SK-N-SH treated with all-trans-retinoic acid at 6 μM for 48 hours (cell line): ENCODE data around the gene GFRAL.

Experiments
- ISL1 ChIP-seq: fragments of 250-450 bp; sonication (Bioruptor Pico); IDR thresholded peaks from 2 replicates; pipeline ENCODE4 v2.1.2; 2022; ENCODE audit warnings: mild to moderate bottlenecking, moderate library complexity
- OSR1 ChIP-seq: fragments of 250-450 bp; sonication (Bioruptor Pico); IDR thresholded peaks from 2 replicates; pipeline ENCODE4 v1.8.0; 2022; ENCODE audit warnings: moderate library complexity, mild to moderate bottlenecking, inconsistent platforms
- PATZ1 ChIP-seq: fragments of 250-450 bp; sonication (Bioruptor Pico); IDR thresholded peaks from 2 replicates; pipeline ENCODE4 v1.8.0; 2020; ENCODE audit warnings: mild to moderate bottlenecking, moderate library complexity, borderline replicate concordance

- TF ChIP-seq PATZ1 (CRISPR knock-in tag) (no peak), OSR1 (CRISPR knock-in tag) (no peak), ISL1 (CRISPR knock-in tag) (no peak)
Measured at GRCh38 chr6:55282115-55282514, 45.2 kb upstream of the GFRAL start.
